HepG2 (cell line): ENCODE results near the gene FBXO9. TPM values are rescaled to one million over a fixed set of nuclear protein-coding genes. Genes with fewer than 3 reads are reported as not detected.

Experiments used
- FOSL2 ChIP-seq: sonication (generic); formaldehyde crosslinking; IDR thresholded peaks from 2 replicates; pipeline ENCODE4 v1.4.0; 2020; ENCODE audit warnings: missing genetic modification reagents
- FUBP1 ChIP-seq: sonication (generic); formaldehyde crosslinking; IDR thresholded peaks from 2 replicates; pipeline ENCODE4 v1.5.1; 2020; ENCODE audit warnings: missing genetic modification reagents, mild to moderate bottlenecking, borderline replicate concordance
- MXD4 ChIP-seq: IDR thresholded peaks from 2 replicates; pipeline ENCODE4 v1.6.1; 2016; ENCODE audit warnings: mild to moderate bottlenecking, missing biosample characterization, missing genetic modification reagents
- NR2F6 ChIP-seq, 2 experiments: IDR thresholded peaks; 2 replicates each; pipeline ENCODE4 v1.6.1; 2016; ENCODE audit warnings: antibody characterized with exemption in 1 of 2, mild to moderate bottlenecking in 1 of 2
- SCMH1 ChIP-seq: sonication (generic); formaldehyde crosslinking; IDR thresholded peaks from 2 replicates; pipeline ENCODE4 v1.9.0; 2021; ENCODE audit warnings: missing genetic modification reagents, mild to moderate bottlenecking, borderline replicate concordance
- SRSF1 ChIP-seq: fragments of 200-400 bp; formaldehyde crosslinking; optimal IDR thresholded peaks from 2 replicates; pipeline ENCODE3; 2017; ENCODE audit warnings: mild to moderate bottlenecking, low read depth, low read length, moderate library complexity
- TCF7 ChIP-seq: sonication (generic); IDR thresholded peaks from 2 replicates; pipeline ENCODE4 v1.6.1; 2016; ENCODE audit warnings: antibody characterized with exemption, low read depth
- ZBTB8A ChIP-seq: sonication (generic); formaldehyde crosslinking; IDR thresholded peaks from 2 replicates; pipeline ENCODE4 v1.4.0; 2020; ENCODE audit warnings: mild to moderate bottlenecking, low read depth, missing genetic modification reagents, borderline replicate concordance
- ZFY ChIP-seq: sonication (generic); formaldehyde crosslinking; IDR thresholded peaks from 2 replicates; pipeline ENCODE4 v1.4.0; 2020; ENCODE audit warnings: missing genetic modification reagents
- ZNF329 ChIP-seq: sonication (generic); formaldehyde crosslinking; IDR thresholded peaks from 2 replicates; pipeline ENCODE4 v1.9.0; 2021; ENCODE audit warnings: low read depth, mild to moderate bottlenecking, missing genetic modification reagents
- ZNF34 ChIP-seq: sonication (generic); formaldehyde crosslinking; IDR thresholded peaks from 2 replicates; pipeline ENCODE4 v1.4.0; 2020; ENCODE audit warnings: mild to moderate bottlenecking, missing genetic modification reagents, borderline replicate concordance
- ZNF44 ChIP-seq: sonication (generic); formaldehyde crosslinking; IDR thresholded peaks from 2 replicates; pipeline ENCODE4 v1.5.1; 2020; ENCODE audit warnings: mild to moderate bottlenecking, missing genetic modification reagents
- ZNF441 ChIP-seq: sonication (generic); formaldehyde crosslinking; IDR thresholded peaks from 2 replicates; pipeline ENCODE4 v1.7.0; 2021; ENCODE audit warnings: missing genetic modification reagents, borderline replicate concordance
- ZNF891 ChIP-seq: sonication (generic); formaldehyde crosslinking; IDR thresholded peaks from 2 replicates; pipeline ENCODE4 v1.5.0; 2020; ENCODE audit warnings: mild to moderate bottlenecking, missing genetic modification reagents
- polyA plus RNA-seq, 8 experiments: library from polyadenylated mRNA; depleted of rRNA in 3 of 8; stranded (reverse) in 7 of 8; unstranded in 1 of 8; fragments of >200 nt; fragmentation: Illumina TruSeq in 4 of 8; extraction: Trizol in 4 of 8; gene quantifications; 2 replicates each; pipeline versions ENCODE4 v1.2.1 to v1.2.3, GENCODE V29; 2011 to 2016; ENCODE audit warnings: low read depth in 4 of 8, missing spikeins in 1 of 8, mixed read lengths in 1 of 8; ENCODE audit not compliant: insufficient read depth in 1 of 8
- total RNA-seq, 5 experiments: library from RNA; depleted of rRNA; stranded (reverse); fragments of >200 nt; fragmentation: Illumina TruSeq; extraction: Trizol; gene quantifications; 2 replicates each; pipeline ENCODE4 v1.2.3, GENCODE V29; 2016; ENCODE audit warnings: low read depth in 1 of 5
- TF ChIP-seq, protein P1 (sequence below): sonication (generic); formaldehyde crosslinking; IDR thresholded peaks from 2 replicates; pipeline ENCODE4 v1.8.0; 2022; ENCODE audit warnings: low read depth, missing genetic modification reagents
- TF ChIP-seq, protein P2 (sequence below): sonication (generic); formaldehyde crosslinking; IDR thresholded peaks from 2 replicates; pipeline ENCODE4 v1.5.0; 2020; ENCODE audit warnings: missing genetic modification reagents, mild to moderate bottlenecking, borderline replicate concordance
- TF ChIP-seq, protein P3 (sequence below): sonication (generic); formaldehyde crosslinking; IDR thresholded peaks from 2 replicates; pipeline ENCODE4 v1.8.1; 2023; ENCODE audit warnings: mild to moderate bottlenecking, missing genetic modification reagents
- TF ChIP-seq, protein P4 (sequence below): IDR thresholded peaks from 2 replicates; pipeline ENCODE4 v1.6.1; 2016; ENCODE audit warnings: missing genetic modification reagents, missing compliant biosample characterization
- TF ChIP-seq, protein P5 (sequence below): sonication (generic); formaldehyde crosslinking; IDR thresholded peaks from 2 replicates; pipeline ENCODE4 v1.5.1; 2020; ENCODE audit warnings: mild to moderate bottlenecking, missing genetic modification reagents, moderate library complexity

Gene FBXO9
- total and polyA plus RNA-seq, 2 of the 13 experiments (the other 11 are each of a cell fraction or from before 2014, with no cell fraction given), result 64.3 to 98.4 TPM

DNA sequence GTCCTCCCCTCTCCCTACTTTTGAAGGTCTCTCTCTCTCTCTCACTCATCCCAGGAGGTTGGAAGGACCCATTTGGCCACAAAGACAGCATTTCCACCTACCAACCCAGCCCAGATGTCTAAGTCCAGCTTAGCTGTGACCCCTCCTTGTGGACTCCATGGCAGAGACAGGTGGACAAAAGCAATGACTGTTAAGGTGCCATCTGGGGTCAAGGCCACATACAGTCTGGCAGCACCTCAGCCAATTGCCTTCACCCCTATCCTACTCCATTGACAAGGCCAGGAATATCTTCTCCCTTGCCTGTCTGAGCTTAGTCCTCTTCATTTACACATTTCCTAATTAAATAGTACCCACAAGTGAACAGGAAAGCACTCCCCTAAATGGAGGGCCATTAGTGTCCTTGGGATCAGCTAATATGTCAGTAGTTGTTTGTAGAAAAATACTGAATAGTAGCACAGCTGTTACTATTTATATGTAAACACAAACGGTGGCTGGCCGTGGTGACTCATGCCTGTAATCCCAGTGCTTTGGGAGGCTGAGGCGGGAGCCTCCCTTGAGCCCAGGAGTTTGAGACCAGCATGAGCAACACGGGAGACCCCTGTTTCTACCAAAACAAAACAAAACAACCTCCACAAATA lies 54.7 kb downstream of the FBXO9 start (continued):
- TF ChIP-seq, protein P1, sequence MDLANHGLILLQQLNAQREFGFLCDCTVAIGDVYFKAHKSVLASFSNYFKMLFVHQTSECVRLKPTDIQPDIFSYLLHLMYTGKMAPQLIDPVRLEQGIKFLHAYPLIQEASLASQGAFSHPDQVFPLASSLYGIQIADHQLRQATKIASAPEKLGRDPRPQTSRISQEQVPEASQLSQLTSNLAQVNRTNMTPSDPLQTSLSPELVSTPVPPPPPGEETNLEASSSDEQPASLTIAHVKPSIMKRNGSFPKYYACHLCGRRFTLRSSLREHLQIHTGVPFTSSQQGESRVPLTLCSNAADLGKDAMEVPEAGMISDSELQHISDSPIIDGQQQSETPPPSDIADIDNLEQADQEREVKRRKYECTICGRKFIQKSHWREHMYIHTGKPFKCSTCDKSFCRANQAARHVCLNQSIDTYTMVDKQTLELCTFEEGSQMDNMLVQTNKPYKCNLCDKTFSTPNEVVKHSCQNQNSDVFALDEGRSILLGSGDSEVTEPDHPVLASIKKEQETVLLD (CRISPR knock-in tag), result no peak
- TF ChIP-seq ZBTB8A, result no peak
- TF ChIP-seq NR2F6 (IDR thresholded peaks at IDR 0.05), result peak; percentile 96
- peak; percentile 98 for TF ChIP-seq NR2F6 (CRISPR knock-in tag; IDR thresholded peaks at IDR 0.05)
- no peak for TF ChIP-seq SRSF1
- TF ChIP-seq ZFY (CRISPR knock-in tag), result 0 out of 2 replicates have a peak, but pooled peaks have one; percentile 6
- no peak for TF ChIP-seq ZNF44 (CRISPR knock-in tag)
- TF ChIP-seq, protein P2, sequence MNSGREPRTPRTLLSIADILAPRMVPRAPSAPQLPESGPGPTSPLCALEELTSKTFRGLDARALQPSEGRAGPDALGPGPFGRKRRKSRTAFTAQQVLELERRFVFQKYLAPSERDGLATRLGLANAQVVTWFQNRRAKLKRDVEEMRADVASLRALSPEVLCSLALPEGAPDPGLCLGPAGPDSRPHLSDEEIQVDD (CRISPR knock-in tag), result no peak
- TF ChIP-seq ZNF891 (CRISPR knock-in tag), result no peak; the same call in 1 of the 2 replicates
- TF ChIP-seq MXD4 (CRISPR knock-in tag), result 0 out of 2 replicates have a peak, but pooled peaks have one; percentile 29
- TF ChIP-seq, protein P3, sequence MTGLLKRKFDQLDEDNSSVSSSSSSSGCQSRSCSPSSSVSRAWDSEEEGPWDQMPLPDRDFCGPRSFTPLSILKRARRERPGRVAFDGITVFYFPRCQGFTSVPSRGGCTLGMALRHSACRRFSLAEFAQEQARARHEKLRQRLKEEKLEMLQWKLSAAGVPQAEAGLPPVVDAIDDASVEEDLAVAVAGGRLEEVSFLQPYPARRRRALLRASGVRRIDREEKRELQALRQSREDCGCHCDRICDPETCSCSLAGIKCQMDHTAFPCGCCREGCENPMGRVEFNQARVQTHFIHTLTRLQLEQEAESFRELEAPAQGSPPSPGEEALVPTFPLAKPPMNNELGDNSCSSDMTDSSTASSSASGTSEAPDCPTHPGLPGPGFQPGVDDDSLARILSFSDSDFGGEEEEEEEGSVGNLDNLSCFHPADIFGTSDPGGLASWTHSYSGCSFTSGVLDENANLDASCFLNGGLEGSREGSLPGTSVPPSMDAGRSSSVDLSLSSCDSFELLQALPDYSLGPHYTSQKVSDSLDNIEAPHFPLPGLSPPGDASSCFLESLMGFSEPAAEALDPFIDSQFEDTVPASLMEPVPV, result no peak
- TF ChIP-seq ZNF441 (CRISPR knock-in tag), result peak; percentile 50; the same call in 1 of the 2 replicates
- no peak for TF ChIP-seq ZNF329 (CRISPR knock-in tag)
- TF ChIP-seq, protein P4, sequence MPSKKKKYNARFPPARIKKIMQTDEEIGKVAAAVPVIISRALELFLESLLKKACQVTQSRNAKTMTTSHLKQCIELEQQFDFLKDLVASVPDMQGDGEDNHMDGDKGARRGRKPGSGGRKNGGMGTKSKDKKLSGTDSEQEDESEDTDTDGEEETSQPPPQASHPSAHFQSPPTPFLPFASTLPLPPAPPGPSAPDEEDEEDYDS (CRISPR knock-in tag), result no peak
- TF ChIP-seq FUBP1, result no peak
- no peak for TF ChIP-seq ZNF34 (CRISPR knock-in tag)
- peak; percentile 98 for TF ChIP-seq FOSL2 (CRISPR knock-in tag)
- peak; percentile 57; the same call in 1 of the 2 replicates for TF ChIP-seq TCF7
- TF ChIP-seq SCMH1, result no peak
- TF ChIP-seq, protein P5, sequence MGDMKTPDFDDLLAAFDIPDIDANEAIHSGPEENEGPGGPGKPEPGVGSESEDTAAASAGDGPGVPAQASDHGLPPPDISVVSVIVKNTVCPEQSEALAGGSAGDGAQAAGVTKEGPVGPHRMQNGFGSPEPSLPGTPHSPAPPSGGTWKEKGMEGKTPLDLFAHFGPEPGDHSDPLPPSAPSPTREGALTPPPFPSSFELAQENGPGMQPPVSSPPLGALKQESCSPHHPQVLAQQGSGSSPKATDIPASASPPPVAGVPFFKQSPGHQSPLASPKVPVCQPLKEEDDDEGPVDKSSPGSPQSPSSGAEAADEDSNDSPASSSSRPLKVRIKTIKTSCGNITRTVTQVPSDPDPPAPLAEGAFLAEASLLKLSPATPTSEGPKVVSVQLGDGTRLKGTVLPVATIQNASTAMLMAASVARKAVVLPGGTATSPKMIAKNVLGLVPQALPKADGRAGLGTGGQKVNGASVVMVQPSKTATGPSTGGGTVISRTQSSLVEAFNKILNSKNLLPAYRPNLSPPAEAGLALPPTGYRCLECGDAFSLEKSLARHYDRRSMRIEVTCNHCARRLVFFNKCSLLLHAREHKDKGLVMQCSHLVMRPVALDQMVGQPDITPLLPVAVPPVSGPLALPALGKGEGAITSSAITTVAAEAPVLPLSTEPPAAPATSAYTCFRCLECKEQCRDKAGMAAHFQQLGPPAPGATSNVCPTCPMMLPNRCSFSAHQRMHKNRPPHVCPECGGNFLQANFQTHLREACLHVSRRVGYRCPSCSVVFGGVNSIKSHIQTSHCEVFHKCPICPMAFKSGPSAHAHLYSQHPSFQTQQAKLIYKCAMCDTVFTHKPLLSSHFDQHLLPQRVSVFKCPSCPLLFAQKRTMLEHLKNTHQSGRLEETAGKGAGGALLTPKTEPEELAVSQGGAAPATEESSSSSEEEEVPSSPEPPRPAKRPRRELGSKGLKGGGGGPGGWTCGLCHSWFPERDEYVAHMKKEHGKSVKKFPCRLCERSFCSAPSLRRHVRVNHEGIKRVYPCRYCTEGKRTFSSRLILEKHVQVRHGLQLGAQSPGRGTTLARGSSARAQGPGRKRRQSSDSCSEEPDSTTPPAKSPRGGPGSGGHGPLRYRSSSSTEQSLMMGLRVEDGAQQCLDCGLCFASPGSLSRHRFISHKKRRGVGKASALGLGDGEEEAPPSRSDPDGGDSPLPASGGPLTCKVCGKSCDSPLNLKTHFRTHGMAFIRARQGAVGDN (CRISPR knock-in tag), result no peak
